ENCODE results near the gene FUT6. TPM values are rescaled to one million over a fixed set of nuclear protein-coding genes. Genes with fewer than 3 reads are reported as not detected.

FUT6 gene
- total RNA-seq, 1 donor from 2014 or later = not detected

DNA sequence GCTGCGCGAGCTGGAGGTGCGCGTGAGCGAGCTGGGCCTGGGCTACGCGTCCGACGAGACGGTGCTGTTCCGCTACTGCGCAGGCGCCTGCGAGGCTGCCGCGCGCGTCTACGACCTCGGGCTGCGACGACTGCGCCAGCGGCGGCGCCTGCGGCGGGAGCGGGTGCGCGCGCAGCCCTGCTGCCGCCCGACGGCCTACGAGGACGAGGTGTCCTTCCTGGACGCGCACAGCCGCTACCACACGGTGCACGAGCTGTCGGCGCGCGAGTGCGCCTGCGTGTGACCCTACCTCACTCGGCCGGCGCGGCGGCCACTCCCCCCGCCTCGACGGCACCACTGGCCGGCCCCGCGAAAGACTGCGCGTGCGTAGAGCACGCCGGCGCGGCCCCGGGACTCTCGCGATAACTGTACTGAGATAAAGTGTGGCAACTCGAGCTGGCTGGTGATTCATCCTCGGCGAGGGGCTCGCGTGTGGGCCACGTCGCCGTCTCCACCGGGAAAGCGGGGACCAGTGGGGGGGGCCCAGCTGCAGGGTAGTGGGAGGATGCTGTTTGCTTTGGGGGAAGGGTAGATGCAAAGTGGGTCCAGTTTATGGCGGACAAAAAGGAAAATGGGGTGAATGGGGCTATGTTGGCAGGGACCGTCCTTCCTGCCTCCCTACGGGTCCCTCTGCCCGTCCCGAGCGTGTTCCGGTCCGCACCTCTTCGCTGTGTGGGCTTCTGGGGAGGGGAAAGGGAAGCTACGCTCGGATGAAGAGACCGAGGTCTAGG is 11.4 kb downstream of the FUT6 start:
- intact Hi-C loops (cut with micrococcal nuclease) = loop anchor here (1.0 to 2.0 kb wide), 5 partner anchors 24 to 151 kb away; partner anchors contain the start of genes CATSPERD, LONP1, RANBP3 and VMAC

GRCh38 chr19:5827342-5827890 is 12.1 kb downstream of the FUT6 start:
- intact Hi-C loops (cut with micrococcal nuclease) = no loop called here

DNA sequence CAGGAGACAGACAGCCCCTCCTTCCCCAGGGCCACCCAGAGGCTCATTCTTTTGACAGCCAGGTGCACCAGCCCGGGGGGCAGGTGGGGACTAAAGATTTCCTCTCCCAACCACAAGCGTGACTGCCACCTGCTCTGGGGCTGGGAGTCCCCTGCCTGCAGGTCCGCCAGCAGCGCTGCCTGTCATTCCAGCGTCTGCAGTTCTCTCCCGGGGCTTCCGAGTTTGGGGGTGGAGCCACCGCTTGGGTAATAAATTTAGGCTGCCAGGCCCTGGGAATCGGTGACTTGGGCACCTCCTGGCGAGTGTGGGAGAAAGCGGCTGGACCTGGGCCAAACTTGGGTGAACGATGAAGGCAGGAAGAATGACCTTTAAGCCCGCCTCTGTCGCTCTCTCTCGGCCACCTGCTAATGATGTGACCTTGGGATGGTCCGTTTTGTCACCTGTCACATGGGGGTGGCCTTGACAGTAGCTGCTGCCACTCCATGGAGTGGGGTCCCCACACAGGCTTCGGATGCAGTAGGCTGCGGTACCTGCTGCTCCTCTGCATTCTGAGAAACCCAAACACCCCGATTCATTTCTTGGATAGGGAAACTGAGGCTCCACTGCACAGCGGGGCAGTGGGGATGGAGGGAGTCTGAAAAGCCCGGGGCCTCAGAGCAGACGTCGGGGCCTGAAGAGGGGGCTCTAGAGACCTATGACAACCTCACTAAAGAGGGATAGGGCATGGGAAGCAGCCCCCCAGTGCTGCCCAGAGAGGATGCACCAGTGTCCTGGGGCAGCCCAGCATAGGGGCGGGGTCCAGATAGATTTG is 12.8 kb downstream of the FUT6 start:
- intact Hi-C loops (cut with micrococcal nuclease) = no loop called here

DNA sequence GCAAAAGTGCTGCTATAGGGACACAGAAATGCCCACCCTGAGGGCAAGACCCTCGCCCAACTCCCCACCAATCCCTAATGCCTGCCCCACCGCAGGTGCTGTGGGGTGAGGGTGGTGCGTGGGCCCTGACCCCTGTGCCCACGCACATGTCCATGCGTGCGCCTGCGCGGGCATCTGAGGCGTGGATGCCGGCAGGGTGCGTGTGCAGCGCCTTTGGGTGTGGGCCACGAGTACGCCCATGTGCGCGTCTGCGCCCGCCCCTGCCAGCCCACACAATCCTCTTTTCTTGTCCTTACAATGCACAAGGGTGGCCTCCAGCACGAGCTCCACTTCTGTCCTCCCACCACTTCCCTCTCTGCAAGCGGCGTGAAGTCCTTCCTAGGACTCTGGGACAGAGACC is 14.3 kb downstream of the FUT6 start:
- intact Hi-C loops (cut with micrococcal nuclease) = no loop called here

DNA sequence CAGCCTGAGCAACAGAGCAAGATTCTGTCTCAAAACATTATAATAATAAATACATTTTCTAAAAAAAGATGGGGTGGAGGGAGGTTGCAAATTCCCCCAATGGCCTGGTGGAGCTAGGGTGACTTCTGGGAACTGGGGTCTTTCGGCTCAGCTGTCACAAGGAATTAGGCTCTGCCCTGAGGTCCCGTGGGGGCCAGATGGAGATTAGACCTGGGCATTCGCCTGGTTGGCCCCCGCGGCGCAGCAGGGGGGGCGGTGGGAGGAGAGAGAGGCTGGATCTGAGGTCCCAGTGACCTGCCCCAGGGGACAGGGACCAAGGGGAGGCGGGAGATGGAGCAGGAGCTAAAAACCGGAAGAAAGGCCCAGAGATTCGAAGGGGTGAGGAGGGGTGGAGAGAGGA is 14.8 kb downstream of the FUT6 start:
- intact Hi-C loops (cut with micrococcal nuclease) = no loop called here

DNA sequence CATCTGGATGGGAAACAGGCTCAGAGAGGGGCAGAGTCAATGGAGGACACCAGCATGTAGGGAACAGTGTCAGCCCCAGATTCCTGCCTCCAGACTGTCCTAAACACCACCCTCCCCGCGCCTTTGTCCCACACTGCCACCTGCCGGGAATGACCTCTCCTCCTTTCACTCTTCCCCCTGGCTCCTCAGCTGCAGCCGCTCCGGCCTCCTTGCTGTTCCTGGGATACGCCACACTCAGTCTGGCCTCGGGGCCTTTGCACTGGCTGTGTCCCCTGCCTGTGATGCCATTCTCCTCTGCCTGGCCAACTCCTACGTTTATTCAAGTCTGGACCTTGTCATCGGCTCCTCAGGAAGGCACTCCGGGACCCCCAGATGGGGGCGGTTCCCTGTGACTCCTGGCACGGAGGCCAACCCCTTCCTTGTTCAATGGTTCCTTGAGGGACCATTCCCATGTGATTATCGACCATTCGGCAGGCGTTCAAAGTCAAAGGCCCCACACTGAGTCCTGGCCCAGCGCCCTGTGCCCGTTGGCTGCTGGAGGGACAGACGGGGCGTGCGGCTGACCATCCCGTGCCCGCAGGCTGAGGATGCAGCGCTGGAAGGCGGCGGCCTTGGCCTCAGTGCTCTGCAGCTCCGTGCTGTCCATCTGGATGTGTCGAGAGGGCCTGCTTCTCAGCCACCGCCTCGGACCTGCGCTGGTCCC is 15.8 kb downstream of the FUT6 start:
- intact Hi-C loops (cut with micrococcal nuclease) = no loop called here

DNA sequence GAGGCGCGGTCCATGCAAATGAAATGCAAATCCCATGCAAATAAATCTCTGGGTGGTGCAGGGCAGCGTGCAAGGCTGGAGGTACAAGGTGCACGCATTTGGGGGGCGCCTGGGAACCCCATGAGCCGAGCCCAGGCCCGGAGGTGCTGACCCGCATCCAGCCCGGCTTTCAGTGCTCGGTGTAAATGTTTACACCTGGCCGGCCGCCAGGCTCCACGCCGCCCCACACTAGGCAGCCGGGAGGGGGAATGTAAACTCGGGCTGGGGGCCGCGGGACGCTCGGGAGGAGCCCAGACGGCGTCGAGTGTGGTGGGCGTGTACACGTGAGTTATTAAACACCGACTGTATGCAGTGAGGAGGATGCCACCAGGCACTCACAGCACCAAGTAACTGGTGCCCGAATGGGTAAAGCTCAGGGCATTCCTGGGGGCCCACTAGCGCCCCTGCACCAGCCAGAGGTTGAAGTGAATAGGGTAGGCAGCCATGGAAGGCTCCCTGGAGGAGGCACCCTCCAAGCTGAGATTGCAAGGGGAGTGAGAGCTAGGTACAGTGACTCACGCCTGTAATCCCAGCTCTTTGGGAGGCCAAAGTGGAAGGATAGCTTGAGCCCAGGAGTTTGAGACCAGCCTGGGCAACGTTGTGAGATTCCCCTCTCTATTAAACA is 17.2 kb downstream of the FUT6 start:
- intact Hi-C loops (cut with micrococcal nuclease) = no loop called here

DNA sequence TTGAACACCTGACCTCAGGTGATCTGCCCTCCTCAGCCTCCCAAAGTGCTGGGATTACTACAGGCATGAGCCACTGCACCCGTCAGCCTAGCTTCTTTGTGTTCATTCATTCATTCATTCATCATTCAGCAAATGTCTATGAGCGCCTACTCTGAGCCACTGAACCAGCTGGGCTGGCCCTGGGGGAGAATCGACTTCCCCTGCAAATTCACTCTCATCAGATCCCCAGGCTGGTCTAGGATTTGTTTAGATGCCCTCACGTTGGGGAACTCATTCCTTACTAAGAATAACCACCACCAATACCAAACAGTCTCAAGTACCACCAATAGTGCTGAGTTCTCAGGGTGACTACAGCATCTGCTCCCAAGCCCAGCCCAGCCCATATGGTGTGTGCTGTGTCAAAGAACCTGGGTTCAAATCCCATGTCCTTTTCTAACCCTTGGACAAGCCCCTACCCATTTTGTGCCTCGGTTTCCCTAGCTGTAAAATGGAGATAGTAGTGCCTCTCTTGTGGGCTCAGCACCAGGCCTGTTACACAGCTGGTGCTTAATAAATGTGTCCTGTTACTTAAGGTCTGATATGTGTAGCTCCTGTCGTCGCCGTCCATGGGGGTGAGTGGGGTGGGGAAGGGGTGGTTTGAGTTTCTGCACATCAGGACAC is 17.9 kb downstream of the FUT6 start:
- intact Hi-C loops (cut with micrococcal nuclease) = no loop called here

GRCh38 chr19:5820785-5821184 is 18.7 kb downstream of the FUT6 start:
- intact Hi-C loops (cut with micrococcal nuclease) = no loop called here

DNA sequence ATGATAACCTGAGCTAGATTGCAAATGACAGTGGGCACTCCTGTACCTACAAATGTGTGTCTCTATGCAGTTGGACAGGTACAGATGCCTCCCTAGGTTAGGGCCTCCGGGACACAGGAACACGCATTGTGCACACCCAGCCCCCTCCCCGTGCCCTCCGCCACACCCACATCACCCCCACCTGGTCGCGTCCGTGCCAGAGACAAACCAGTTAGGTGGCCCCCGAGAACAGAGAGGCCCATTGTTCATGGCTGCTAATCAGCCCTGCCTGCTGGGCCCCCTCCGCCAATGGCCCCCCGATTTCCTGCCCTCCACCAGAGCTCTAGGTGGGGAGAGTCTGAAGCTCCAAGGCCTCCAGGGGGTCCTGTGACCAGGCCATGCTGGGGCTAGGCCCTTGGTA is 20.9 kb downstream of the FUT6 start:
- intact Hi-C loops (cut with micrococcal nuclease) = no loop called here

GRCh38 chr19:5817218-5817617 is 22.3 kb downstream of the FUT6 start:
- intact Hi-C loops (cut with micrococcal nuclease) = no loop called here

- intact Hi-C loops (cut with micrococcal nuclease) = no loop called here
These were observed 24.7 kb downstream of the FUT6 start for GRCh38 chr19:5814852-5815246.

- intact Hi-C loops (cut with micrococcal nuclease) = no loop called here
These were observed 25.2 kb downstream of the FUT6 start for GRCh38 chr19:5814123-5814851.

DNA sequence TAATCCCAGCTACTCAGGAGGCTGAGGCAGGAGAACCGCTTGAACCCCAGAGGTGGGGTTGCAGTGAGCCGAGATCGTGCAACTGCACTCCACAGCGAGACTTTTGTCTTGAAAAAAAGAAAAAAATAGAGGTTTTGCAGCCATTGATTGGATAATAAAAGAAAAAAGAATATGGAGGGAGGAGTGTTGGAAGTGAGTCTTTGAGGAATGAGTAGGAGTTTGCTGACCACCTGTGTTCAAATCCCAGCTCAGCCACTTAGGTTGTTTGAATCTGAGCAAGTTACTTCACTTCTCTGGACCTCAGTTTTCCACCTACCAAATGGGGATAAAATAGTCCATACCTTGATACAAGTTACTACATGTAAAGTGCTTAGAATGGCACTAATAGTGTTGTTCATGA is 28.4 kb downstream of the FUT6 start:
- intact Hi-C loops (cut with micrococcal nuclease) = no loop called here

- intact Hi-C loops (cut with micrococcal nuclease) = no loop called here
These were observed 30.0 kb downstream of the FUT6 start for GRCh38 chr19:5809469-5809868.

DNA sequence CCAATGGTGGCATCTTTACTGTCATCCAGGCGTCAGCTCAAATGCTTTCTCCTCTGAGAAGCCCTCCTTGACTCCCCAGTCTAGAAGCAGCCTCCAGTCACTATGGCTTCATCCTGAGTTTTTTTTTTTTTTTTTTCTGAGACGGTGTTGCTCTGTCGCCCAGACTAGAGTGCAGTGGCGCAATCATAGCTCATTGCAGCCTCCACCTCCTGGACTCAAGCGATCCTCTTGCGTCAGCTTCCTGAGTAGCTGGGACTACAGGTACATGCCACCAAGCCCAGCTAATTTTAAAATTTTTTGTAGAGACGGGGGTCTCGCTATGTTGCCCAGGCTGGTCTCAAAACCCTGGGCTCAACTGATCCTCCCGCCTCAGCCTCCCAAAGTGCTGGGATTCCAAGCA is 30.4 kb downstream of the FUT6 start:
- intact Hi-C loops (cut with micrococcal nuclease) = no loop called here

- intact Hi-C loops (cut with micrococcal nuclease) = no loop called here
These were observed 31.2 kb downstream of the FUT6 start for GRCh38 chr19:5808120-5808816.

DNA sequence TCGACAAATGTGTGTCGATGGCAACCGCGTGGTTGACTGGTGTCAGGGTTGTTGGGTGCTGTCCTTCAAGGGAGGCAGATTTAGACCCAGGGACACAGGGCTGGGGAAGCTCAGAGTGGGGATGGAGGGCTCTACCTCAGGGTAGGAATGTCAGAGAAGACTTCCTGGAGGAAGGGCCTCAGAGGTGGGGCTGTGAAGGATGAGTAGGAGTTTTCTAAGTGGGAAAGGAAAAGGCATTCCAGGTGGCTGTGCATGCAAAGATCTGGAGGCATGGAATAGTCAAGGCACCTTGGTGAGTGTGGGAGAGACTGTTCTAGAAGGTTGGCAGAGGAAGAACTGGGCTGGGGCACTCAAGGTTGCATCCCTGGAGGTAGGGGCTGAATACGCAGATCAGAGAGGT is 32.6 kb downstream of the FUT6 start:
- intact Hi-C loops (cut with micrococcal nuclease) = no loop called here

DNA sequence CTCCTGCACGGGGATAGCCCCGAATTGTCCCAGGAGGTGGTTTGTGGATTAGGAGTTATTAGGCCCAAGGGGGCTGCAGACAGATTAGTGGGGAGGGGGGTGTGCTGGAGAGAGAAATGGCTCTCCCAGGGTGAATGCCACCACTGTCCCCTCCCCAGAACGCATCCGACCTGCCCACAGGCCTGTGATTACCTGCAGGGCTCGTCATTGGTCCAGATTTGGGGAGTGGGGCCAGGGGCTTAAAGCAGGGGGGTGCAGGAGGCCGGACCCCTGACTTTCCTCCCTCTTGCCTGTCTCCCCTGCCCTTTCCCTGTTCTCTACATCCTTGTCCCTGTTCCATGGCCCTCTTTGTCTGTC is 33.4 kb downstream of the FUT6 start:
- intact Hi-C loops (cut with micrococcal nuclease) = no loop called here

Measured in T-helper 2 cell treated with Interferon-gamma antibody and Interleukin-4, amounts not matched to agents 100 ng/mL and 5 ng/mL, for 36 hours (primary cell).